G401.6 (cell line): ENCODE results near the gene GPR148.

Experiments used
- FAIRE-seq: peaks from 2 replicates; lab custom pipeline; 2012; peaks lifted over from hg19 to GRCh38; lab: Jason Lieb, UNC

Gene GPR148

GRCh38 chr2:130749641-130750040, 20.8 kb downstream of the GPR148 start:
- no peak for FAIRE-seq

DNA sequence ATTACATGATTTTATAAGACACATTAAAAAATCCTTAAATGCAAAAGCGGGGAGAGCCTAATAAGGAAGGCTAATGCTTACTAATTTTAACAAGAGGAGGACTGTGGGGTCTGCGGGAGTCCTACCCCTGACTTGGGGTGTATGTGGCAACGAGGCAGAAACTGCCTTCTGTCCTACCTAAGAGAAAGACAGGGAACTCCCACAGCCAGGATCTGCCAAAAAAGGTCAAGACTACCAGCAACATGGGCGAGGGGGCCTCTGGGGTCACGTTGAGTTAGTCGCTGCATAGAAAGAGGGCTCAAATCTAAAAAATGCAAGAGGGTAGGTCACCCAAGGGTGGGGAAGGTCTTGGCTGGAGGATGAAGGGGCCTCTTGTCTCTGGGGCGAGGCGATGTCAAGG, 25.9 kb downstream of the GPR148 start:
- no peak for FAIRE-seq

DNA sequence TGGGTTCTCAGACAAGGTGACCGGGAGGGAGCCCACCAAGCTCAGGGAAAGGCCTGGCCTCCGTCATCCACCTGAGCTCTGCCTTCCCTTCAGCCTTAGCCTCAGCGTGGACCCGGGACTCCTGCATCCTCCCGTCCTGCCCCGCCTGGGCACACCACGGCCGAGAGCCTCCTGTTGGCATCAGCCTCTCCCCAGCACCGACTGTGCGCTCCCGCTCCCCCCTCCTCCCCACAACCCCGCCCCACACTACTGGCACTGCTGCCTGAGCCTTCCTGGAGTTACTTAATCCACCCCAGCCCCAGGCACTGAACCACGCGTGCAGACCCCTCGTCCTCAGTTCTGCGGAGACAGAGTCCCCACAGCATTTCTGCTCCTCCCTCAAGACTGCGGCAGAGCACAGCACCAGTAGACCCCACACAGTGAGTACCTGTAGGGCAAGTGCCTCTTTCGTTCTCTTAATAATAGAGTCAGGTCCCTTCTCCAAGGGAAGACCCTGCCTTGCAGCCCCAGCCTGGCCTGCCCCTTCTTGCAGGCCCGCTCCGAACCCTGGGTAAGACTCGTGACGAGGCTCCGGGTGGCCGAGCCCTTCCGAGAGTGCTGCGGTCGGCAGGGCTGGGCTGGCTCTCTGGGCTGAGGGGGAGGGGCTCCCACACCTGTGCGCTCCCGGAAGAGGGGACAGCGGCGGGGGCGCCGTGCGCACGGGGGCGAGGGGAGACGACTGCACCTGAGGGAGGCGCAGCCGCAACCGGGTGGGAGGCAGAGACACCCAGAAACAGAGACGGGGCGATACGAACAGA, 26.6 kb downstream of the GPR148 start, which contains the start of gene AMER3:
TSS of gene AMER3 (plus strand) at position 285 of the 797 bp plus-strand sequence. CDS start 6,533 bp downstream, outside the sequence.
- no peak for FAIRE-seq

- FAIRE-seq: no peak
Observed at GRCh38 chr2:130756053-130756873, 27.4 kb downstream of the GPR148 start.

- no peak for FAIRE-seq
Observed at GRCh38 chr2:130756874-130757668, 28.2 kb downstream of the GPR148 start.

GRCh38 chr2:130759906-130760753, 31.3 kb downstream of the GPR148 start:
- no peak for FAIRE-seq

- FAIRE-seq: no peak
Observed at GRCh38 chr2:130760754-130761751, 32.2 kb downstream of the GPR148 start.

DNA sequence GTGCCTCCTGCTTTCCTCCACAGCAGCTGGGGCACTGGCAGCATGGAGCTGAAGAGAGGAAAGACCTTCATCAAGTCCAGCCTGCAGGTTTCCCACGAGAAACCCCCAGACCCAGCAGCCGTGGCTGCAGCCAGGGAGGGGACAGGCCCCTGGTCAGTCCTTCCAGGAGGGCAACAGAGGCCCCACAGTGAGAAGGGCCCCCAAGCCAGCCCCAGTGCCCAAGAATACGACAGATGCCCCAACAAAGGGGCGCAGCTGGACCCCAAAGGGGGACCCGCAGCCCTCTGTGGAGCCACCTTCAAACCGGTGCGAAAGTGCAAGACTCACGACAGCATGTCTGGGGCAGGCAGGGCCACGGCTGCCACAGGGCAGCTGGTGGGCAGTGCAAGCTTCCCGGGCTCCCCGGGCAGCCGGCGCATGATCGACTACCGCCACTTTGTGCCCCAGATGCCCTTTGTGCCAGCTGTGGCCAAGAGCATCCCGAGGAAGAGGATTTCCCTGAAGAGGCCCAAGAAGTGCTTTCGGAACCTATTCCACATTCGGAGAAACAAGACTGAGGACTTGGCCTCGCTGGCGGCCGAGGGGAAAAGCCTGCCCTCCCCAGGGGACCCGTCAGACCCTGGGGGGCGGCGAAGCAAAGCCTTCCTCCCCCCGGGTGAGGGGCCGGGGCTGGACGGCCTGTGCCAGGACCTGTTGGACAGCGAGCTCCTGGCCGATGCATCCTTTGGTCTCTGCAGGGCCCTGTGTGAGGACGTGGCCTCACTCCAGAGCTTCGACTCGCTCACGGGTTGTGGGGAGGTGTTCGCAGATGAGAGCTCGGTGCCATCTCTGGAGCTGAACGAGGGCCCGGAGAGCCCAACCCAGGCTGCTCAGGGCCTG, 33.4 kb downstream of the GPR148 start:
- FAIRE-seq: no peak

DNA sequence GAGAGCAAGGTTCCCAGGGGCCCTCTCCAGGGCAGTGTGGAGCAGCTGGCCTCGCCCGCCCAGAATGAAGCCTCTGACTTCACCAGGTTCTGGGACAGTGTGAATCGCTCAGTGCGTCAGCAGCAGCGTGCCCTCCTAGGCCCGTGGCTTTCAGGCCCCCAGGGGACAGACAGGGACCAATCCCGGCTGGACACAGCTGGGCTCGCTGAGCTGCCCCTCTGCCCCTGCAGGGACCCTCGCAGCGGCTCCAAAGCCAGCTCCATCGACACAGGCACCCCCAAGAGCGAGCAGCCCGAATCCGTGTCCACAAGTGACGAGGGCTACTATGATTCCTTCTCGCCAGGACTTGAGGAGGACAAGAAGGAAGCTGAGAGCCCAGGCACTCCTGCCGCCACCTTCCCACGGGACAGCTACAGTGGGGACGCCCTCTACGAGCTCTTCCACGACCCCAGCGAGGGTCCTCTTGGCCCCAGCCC, 34.1 kb downstream of the GPR148 start:
- no peak for FAIRE-seq

- FAIRE-seq: no peak
Observed at GRCh38 chr2:130763405-130763804, 34.5 kb downstream of the GPR148 start.

DNA sequence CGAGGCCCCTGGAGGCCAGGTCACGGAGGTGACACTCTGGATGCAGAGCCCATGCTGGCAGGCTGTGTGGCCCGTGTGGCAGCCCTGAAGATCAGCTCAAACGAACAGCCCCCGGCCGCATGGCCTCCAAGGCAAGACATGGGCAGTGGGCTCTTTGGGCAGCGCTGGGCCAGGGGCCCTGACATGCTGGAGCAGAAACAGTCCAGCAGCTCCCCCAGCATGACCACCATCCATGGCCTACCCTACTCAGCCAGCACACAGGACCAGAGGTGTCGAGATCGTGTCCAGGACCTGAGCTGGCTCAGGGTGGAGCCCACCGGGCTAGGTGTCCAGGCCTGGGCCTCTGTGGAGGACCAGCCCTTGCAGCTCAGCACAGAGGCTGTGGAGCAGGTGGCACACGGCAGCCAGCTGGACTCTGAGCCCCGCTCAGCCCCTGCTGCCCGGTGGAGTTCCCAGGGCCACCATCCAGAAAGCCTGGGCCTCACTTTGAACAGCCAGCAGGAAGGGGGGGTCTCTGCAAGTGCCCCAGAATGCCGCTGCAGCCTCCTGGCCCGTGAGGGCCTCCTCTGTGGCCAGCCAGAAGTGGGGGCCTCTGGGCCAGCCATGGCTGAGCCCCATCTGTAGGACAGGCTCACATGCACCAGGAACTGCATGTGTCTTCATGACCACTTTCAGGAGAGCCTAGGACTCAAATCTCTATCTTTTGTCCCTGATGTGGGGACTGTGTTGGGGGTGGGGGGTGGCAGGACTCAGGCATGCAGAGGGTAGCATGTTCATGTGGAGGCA, 35.4 kb downstream of the GPR148 start:
- no peak for FAIRE-seq

DNA sequence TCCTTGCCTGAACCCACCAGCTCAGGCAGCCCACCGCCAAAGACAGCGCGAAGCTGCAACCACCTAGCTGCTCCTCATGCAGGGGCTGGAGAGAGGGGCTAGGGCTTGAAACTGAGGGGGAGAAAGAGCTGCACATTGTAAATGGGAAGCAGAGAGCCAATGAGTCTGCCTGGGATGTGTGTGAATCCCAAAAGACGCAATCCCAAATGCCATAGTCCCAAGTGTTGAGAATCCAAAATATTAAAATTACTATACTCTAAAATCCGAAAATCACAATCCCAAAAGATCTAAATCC, 35.9 kb downstream of the GPR148 start:
- FAIRE-seq: no peak

DNA sequence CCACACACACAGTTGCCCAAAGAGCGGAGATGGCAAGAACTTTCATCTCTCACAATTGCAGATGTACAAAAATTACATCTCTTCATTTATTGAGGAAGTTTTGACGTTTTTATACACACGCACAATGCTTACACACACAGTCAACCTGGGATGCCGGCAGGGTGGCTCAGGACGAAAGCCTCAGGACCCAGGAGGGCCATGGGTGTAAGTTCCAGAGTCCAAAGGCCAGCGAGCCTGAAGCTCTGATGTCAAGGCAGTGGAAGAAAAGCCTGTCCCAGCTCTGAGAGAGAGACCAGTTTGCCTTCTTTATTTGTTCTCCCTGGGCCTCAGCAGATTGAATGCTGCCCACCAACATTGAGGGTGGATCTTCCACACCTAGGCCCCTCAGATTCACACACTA, 36.6 kb downstream of the GPR148 start:
- no peak for FAIRE-seq

GRCh38 chr2:130766037-130766436, 37.2 kb downstream of the GPR148 start:
- FAIRE-seq: no peak

DNA sequence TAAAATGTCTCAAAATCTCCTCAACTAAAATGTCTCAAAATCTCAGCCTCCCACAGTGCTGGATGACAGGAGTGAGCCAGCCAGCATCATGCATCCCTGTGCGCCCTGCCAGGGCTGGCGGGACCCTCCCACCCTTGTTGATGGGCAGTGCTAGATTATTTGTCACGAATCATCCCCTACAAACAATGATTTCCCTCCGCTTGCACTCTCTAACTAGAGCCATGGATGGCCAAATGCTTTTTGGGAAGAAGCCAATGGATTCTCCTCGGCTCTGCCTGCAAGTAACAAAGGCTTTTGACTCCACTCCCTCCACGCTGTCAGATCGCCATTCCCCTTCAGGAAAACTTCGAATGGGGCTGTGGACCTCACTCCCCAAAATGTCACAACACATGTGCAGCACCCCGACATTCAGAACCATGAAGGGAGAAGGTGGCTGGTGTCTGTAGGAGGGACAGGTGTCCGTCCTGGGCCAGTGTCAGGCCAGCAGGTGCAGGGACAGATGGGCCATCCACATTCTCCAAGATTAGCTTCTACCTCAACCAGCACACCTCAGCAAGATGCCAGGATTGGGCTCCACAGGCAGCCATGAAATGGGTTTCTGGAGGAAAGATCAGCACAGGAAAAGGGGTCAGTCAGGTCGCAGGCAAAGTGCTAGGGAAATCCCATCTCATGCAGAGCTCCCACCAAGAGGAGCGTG, 38.0 kb downstream of the GPR148 start:
- FAIRE-seq: no peak

DNA sequence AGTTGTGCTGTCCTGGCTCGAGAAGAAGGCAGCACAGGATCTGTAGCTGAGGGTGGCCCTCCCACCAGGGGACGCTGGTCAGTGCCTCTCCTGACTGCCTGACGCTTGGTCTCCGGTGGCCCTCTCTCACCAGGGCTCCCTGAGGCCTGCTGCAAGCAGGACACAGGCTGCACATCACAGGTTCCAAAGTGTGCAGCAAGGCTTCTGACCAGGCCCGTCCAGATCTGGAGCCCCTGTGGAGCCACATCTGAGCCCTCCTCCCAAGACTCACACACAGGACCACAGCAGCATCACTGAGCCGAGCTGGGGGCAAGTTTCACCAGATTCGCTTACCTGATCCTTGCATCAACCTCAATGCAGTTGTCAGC, 38.5 kb downstream of the GPR148 start:
- no peak for FAIRE-seq

GRCh38 chr2:130768191-130768855, 39.5 kb downstream of the GPR148 start:
- no peak for FAIRE-seq
